Measurements from ENCODE around the gene GYPB.

- TF ChIP-seq CTCF (IDR thresholded peaks at IDR 0.05; ENCODE audit: insufficient read depth, low read depth, low read length) (no peak), EZH2 (IDR thresholded peaks at IDR 0.05; ENCODE audit: insufficient read depth, low read length) (no peak)
Measured at GRCh38 chr4:144056800-144057199, 37.6 kb upstream of the GYPB start.
